CD4-positive, alpha-beta T cell (primary cell): ENCODE data around the gene SPOCK1. TPM values are rescaled to one million over a fixed set of nuclear protein-coding genes. Genes with fewer than 3 reads are reported as not detected.

Experiments used
- ATAC-seq: fragments of 200-7000 bp; cut with Tn5 transposase; one replicate; pipeline ENCODE4 v1.10.0; 2022; ENCODE audit warnings: mild to moderate bottlenecking; ENCODE audit not compliant: poor library complexity
- CTCF ChIA-PET: fragments of 350-600 bp; sonication (Branson Sonifier 250); formaldehyde crosslinking; loops from one replicate; lab custom pipeline; 2021; ENCODE audit warnings: antibody characterized with exemption, inconsistent platforms; lab: Charles Lee
- POLR2A ChIA-PET: fragments of 350-600 bp; sonication (Branson Sonifier 250); formaldehyde crosslinking; loops from one replicate; lab custom pipeline; 2021; ENCODE audit warnings: antibody characterized with exemption, inconsistent platforms; lab: Charles Lee
- DNase-seq, 14 experiments: peaks; one replicate each; pipeline ENCODE4 v3.0.0-alpha.2; 2013 to 2020; ENCODE audit warnings: mixed read lengths in 2 of 14
- H3K27ac ChIP-seq, 2 donors: one replicate each; pipeline versions ENCODE4 v1.5.1 to v1.7.0; 2013; ENCODE audit warnings: low read length in 2 of 2, low read depth in 1 of 2, mild to moderate bottlenecking in 1 of 2
- H3K27me3 ChIP-seq, 2 experiments: 1 replicate in 1 of 2; 2 replicates in 1 of 2; pipeline versions ENCODE4 v1.6.1 to v1.7.0; 2013; ENCODE audit warnings: low read length in 2 of 2, control low read depth in 1 of 2, mild to moderate bottlenecking in 1 of 2, moderate library complexity in 1 of 2; ENCODE audit not compliant: insufficient read depth in 2 of 2, control insufficient read depth in 1 of 2
- H3K36me3 ChIP-seq: one replicate; pipeline ENCODE4 v1.6.1; 2013; ENCODE audit warnings: low read length, control low read depth; ENCODE audit not compliant: insufficient read depth
- H3K4me1 ChIP-seq: one replicate; pipeline ENCODE4 v1.6.1; 2013; ENCODE audit warnings: low read length, control low read depth; ENCODE audit not compliant: insufficient read depth
- H3K4me3 ChIP-seq: one replicate; pipeline ENCODE4 v1.5.1; 2013; ENCODE audit warnings: mild to moderate bottlenecking, low read length, moderate library complexity
- H3K9me3 ChIP-seq, 2 experiments: 1 replicate in 1 of 2; 2 replicates in 1 of 2; pipeline versions ENCODE4 v1.6.1 to v1.7.0; 2013; ENCODE audit warnings: low read length in 2 of 2, mild to moderate bottlenecking in 2 of 2, control low read depth in 1 of 2, moderate library complexity in 1 of 2; ENCODE audit not compliant: control insufficient read depth in 1 of 2, insufficient read depth in 1 of 2
- H3K27ac Mint-ChIP-seq: one replicate; pipeline ENCODE4 v1.8.0; 2020; ENCODE audit warnings: mixed read lengths
- H3K27me3 Mint-ChIP-seq: one replicate; pipeline ENCODE4 v1.8.0; 2021; ENCODE audit warnings: mixed read lengths
- H3K36me3 Mint-ChIP-seq: one replicate; pipeline ENCODE4 v1.8.0; 2021; ENCODE audit warnings: low read depth, mixed read lengths
- H3K4me1 Mint-ChIP-seq: one replicate; pipeline ENCODE4 v1.8.0; 2021; ENCODE audit warnings: low read depth, mixed read lengths
- H3K4me3 Mint-ChIP-seq: one replicate; pipeline ENCODE4 v1.8.0; 2020; ENCODE audit warnings: mild to moderate bottlenecking, mixed read lengths
- H3K9me3 Mint-ChIP-seq: one replicate; pipeline ENCODE4 v1.8.0; 2020; ENCODE audit warnings: mixed read lengths
- CTCF ChIP-seq: fragments of 200-600 bp; IDR thresholded peaks from one replicate; pipeline ENCODE4 v1.8.0; 2022; ENCODE audit warnings: antibody characterized with exemption, mild to moderate bottlenecking
- intact Hi-C, 2 experiments: fragments of 100-400 bp; cut with DNase I in 1 of 2; cut with micrococcal nuclease in 1 of 2; formaldehyde crosslinking; loops; one replicate each; pipeline versions ENCODE4 v1.15.1 to v1.9.0; 2023 to 2025; cut with DNase I, micrococcal nuclease
- total RNA-seq, 174 experiments: library from RNA in 2 of 174; stranded (reverse) in 2 of 174; gene quantifications; one replicate each; pipeline ENCODE4 v1.2.3 and lab custom pipeline; 2021 to 2026

The SPOCK1 gene
- total RNA-seq, 2 experiments from 2014 or later, result not detected

- intact Hi-C loops, result no loop called here
- Mint-ChIP-seq H3K36me3 (no peaks in the 10 kb centered on the region), H3K4me3 (no peak overlapping the region), H3K4me1 (no peaks in the 10 kb centered on the region), H3K9me3 (peaks cover 2% of the 10 kb centered on the region), H3K27me3 (peaks cover 10% of the 10 kb centered on the region), H3K27ac (no peak overlapping the region)
- no peaks in the 10 kb centered on the region for H3K9me3 ChIP-seq
- H3K4me1 ChIP-seq, result no peaks in the 10 kb centered on the region
- no peak overlapping the region for H3K27ac ChIP-seq
- DNase-seq, result no peak
- H3K36me3 ChIP-seq, result no peaks in the 10 kb centered on the region
- POLR2A ChIA-PET, result no interaction called here
- no peak overlapping the region for H3K4me3 ChIP-seq
- TF ChIP-seq CTCF, result no peak
- CTCF ChIA-PET, result no interaction called here
- peaks cover 0 to 2% of the 10 kb centered on the region in 2 experiments for H3K27me3 ChIP-seq
- no peak for ATAC-seq
Measured at GRCh38 chr5:137126829-137127228, 372.3 kb downstream of the SPOCK1 start.

GRCh38 chr5:137122558-137122957 lies 376.6 kb downstream of the SPOCK1 start:
- TF ChIP-seq CTCF, result no peak
- no peaks in the 10 kb centered on the region for H3K4me1 ChIP-seq
- Mint-ChIP-seq H3K27ac (no peak overlapping the region), H3K4me1 (no peaks in the 10 kb centered on the region), H3K4me3 (no peak overlapping the region), H3K27me3 (no peaks in the 10 kb centered on the region), H3K36me3 (no peaks in the 10 kb centered on the region), H3K9me3 (no peaks in the 10 kb centered on the region)
- no peaks in the 10 kb centered on the region for H3K9me3 ChIP-seq
- intact Hi-C loops, result no loop called here
- no peaks in the 10 kb centered on the region for H3K27me3 ChIP-seq
- no peak overlapping the region for H3K27ac ChIP-seq
- DNase-seq (no peak), ATAC-seq (no peak)
- no peak overlapping the region for H3K4me3 ChIP-seq
- POLR2A ChIA-PET, result no interaction called here
- no peaks in the 10 kb centered on the region for H3K36me3 ChIP-seq
- CTCF ChIA-PET, result no interaction called here

GRCh38 chr5:137122075-137122474 lies 377.1 kb downstream of the SPOCK1 start:
- no peaks in the 10 kb centered on the region for H3K36me3 ChIP-seq
- intact Hi-C loops, result no loop called here
- DNase-seq (no peak), ATAC-seq (no peak)
- Mint-ChIP-seq H3K27ac (no peak overlapping the region), H3K36me3 (no peaks in the 10 kb centered on the region), H3K9me3 (no peaks in the 10 kb centered on the region), H3K4me1 (no peaks in the 10 kb centered on the region), H3K4me3 (no peak overlapping the region), H3K27me3 (peaks cover 2% of the 10 kb centered on the region)
- H3K4me1 ChIP-seq, result no peaks in the 10 kb centered on the region
- H3K4me3 ChIP-seq, result no peak overlapping the region
- no peak overlapping the region for H3K27ac ChIP-seq
- TF ChIP-seq CTCF, result no peak
- ChIA-PET POLR2A (no interaction called here), CTCF (no interaction called here)
- H3K9me3 ChIP-seq, result no peaks in the 10 kb centered on the region
- no peaks in the 10 kb centered on the region for H3K27me3 ChIP-seq
